Ishikawa (cell line): Measurements from ENCODE around the gene IFNA1.

Source experiments
- CEBPB ChIP-seq: IDR thresholded peaks from 2 replicates; pipeline ENCODE4 v1.6.1; 2012
- CREB1 ChIP-seq: IDR thresholded peaks from 2 replicates; pipeline ENCODE4 v1.6.1; 2012; ENCODE audit warnings: low read depth
- EGR1 ChIP-seq: IDR thresholded peaks from 2 replicates; pipeline ENCODE4 v1.6.1; 2012
- EP300 ChIP-seq: IDR thresholded peaks from 2 replicates; pipeline ENCODE4 v1.6.1; 2012; ENCODE audit warnings: borderline replicate concordance
- FOXM1 ChIP-seq: IDR thresholded peaks from 2 replicates; pipeline ENCODE4 v1.6.1; 2012; ENCODE audit warnings: low read depth, borderline replicate concordance
- NFIC ChIP-seq: IDR thresholded peaks from 2 replicates; pipeline ENCODE4 v1.6.1; 2012
- RAD21 ChIP-seq: IDR thresholded peaks from 2 replicates; pipeline ENCODE4 v1.6.1; 2012; ENCODE audit warnings: low read depth
- REST ChIP-seq: IDR thresholded peaks from 2 replicates; pipeline ENCODE4 v1.6.1; 2012; ENCODE audit warnings: low read depth, mild to moderate bottlenecking
- TAF1 ChIP-seq: IDR thresholded peaks from 2 replicates; pipeline ENCODE4 v1.6.1; 2012; ENCODE audit warnings: low read depth, mild to moderate bottlenecking
- TCF12 ChIP-seq: IDR thresholded peaks from 2 replicates; pipeline ENCODE4 v1.6.1; 2012; ENCODE audit warnings: low read depth
- TEAD4 ChIP-seq: IDR thresholded peaks from 2 replicates; pipeline ENCODE4 v1.6.1; 2012
- YY1 ChIP-seq: IDR thresholded peaks from 2 replicates; pipeline ENCODE4 v1.6.1; 2012; ENCODE audit warnings: low read depth
- ZBTB7A ChIP-seq: IDR thresholded peaks from 2 replicates; pipeline ENCODE4 v1.6.1; 2012; ENCODE audit warnings: low read depth
- TF ChIP-seq, protein P1 (sequence below): IDR thresholded peaks from 2 replicates; pipeline ENCODE4 v1.6.1; 2012
- TF ChIP-seq, protein P2 (sequence below): IDR thresholded peaks from 2 replicates; pipeline ENCODE4 v1.6.1; 2012

The IFNA1 gene

DNA sequence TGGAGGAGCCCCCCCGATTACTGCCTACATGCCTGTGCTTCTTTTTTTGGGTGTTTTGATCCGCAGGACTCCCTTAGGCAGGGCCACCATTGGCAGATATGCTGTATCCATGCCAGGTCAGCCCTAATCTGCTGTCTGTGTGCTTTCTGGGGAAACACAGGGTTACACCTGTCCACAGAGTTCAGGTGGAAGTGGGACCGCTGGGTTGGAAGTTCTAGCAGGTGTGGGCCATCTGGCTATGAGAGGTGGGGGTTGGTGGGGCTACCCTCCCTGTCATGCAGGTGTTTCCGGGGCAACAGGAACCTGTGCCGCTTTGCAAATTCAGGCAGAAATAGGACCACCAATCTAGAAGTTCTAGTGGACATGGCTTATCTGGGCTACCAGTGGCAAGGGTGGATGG lies 24.9 kb downstream of the IFNA1 start:
- TF ChIP-seq TAF1 (no peak), TEAD4 (no peak), REST (no peak), EGR1 (no peak), NFIC (no peak), YY1 (no peak), RAD21 (no peak), FOXM1 (no peak), CEBPB (no peak), EP300 (no peak), TCF12 (no peak)
- TF ChIP-seq, protein P1, sequence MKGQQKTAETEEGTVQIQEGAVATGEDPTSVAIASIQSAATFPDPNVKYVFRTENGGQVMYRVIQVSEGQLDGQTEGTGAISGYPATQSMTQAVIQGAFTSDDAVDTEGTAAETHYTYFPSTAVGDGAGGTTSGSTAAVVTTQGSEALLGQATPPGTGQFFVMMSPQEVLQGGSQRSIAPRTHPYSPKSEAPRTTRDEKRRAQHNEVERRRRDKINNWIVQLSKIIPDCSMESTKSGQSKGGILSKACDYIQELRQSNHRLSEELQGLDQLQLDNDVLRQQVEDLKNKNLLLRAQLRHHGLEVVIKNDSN: no peak

- TF ChIP-seq NFIC: no peak
- TF ChIP-seq ZBTB7A: no peak
- no peak for TF ChIP-seq EGR1
- TF ChIP-seq TEAD4: peak; percentile 74
- peak; percentile 81 for TF ChIP-seq RAD21
- TF ChIP-seq TAF1: no peak
- no peak for TF ChIP-seq REST
- no peak for TF ChIP-seq YY1
- no peak for TF ChIP-seq FOXM1
Observed at GRCh38 chr9:21465859-21466518, 25.8 kb downstream of the IFNA1 start.

GRCh38 chr9:21470126-21470525 lies 29.9 kb downstream of the IFNA1 start:
- TF ChIP-seq YY1 (no peak), TCF12 (no peak)
- TF ChIP-seq, protein P2, sequence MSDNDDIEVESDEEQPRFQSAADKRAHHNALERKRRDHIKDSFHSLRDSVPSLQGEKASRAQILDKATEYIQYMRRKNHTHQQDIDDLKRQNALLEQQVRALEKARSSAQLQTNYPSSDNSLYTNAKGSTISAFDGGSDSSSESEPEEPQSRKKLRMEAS: no peak

GRCh38 chr9:21473236-21473635 lies 33.0 kb downstream of the IFNA1 start:
- TF ChIP-seq, protein P2: no peak
- TF ChIP-seq YY1 (no peak), EGR1 (no peak), EP300 (no peak), CEBPB (no peak), NFIC (no peak), CREB1 (no peak), FOXM1 (no peak), REST (no peak), RAD21 (no peak)

GRCh38 chr9:21477466-21477865 lies 37.2 kb downstream of the IFNA1 start:
- TF ChIP-seq TEAD4: no peak
- TF ChIP-seq NFIC: no peak
- TF ChIP-seq FOXM1: no peak
- TF ChIP-seq EGR1: no peak
- TF ChIP-seq EP300: no peak
- TF ChIP-seq, protein P1: no peak
- no peak for TF ChIP-seq YY1
